DMS153 (cell line): ENCODE data around the gene DYNC1I2.

Experiments used
- DNase-seq: peaks from one replicate; lab custom pipeline; 2025; lab: John Stamatoyannopoulos, UW

Gene DYNC1I2

DNA sequence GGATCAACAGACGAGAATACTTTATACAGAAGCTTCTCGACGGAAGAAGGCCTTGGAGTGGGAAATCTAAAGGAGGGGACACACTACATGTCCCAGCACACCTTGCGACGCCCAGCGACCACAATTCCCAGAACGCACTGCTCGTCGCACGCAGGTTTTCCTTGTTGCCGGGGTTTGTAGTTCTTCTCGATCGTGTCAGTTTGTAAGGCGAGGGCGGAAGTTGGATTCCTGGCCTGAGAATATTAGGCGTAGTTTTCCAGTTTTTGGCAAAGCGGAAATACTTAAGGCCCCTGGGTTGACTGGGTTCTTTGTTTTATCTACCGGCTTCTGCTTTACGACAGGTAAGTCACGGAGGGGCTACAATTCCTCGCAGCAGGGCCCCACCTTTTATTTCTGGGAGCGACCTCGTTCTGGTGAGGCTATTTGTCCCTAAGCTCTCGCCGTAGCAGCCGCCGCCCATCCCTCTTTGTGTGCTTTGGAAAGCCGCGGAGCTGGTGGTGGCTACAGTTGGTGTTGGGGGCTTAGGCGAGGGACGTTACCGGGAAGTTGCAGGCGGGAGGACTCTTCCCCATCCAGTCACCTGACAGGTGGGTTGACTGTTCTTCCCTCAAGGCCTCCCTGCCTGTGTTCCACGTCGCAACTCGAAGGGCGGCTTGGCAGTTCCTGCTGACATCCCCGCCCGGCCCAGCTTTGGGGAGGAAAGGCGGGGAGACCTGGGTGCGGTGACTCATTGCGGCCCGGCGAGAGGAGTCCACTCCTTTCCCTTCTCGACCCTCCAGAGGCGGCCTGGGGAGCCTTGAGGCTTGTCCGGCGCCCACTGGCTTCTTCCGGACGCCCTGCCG is at the start of gene DYNC1I2:
TSS of gene DYNC1I2 (plus strand) at position 183 of the 842 bp plus-strand sequence. CDS start 2,687 bp downstream, outside the sequence.
- peak; percentile 86 for DNase-seq

DNA sequence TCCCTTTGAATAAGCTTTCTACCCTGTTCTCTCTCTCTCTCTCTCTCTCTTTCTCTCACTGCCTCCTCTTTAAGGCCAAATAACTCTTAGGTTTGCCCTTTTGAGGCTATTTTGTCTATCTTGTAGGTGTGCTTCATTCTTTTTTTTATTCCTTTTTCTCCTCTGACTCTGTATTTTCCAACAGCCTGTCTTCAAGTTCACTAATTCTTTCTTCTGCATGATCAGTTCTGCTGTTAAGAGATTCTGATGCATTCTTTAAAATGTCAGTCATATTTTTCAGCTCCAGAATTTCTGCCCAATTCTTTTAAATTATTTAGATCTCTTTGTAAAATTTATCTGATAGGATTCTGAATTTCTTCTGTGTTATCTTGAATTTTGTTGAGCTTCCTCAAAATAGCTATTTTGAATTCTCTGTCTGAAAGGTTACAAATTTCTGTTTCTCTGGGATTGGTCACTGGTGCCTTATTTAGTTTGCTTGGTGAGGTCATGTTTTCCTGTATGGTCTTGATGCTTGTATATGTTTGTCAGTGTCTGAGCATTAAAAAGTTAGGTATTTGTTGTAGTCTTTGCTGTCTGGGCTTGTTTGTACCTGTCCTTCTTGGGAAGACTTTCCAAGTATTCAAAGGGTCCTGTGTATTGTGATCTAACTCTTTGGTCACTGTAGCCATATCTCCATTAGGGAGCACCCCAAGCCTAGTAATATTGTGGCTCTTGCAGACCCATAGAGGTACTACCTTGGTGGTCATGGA is 35.4 kb upstream of the DYNC1I2 start:
- DNase-seq = no peak

- no peak for DNase-seq
Measured at GRCh38 chr2:171652416-171652785, 34.9 kb upstream of the DYNC1I2 start.

GRCh38 chr2:171655586-171655985 is 31.7 kb upstream of the DYNC1I2 start:
- no peak for DNase-seq

GRCh38 chr2:171667041-171667440 is 20.2 kb upstream of the DYNC1I2 start:
- no peak for DNase-seq

DNA sequence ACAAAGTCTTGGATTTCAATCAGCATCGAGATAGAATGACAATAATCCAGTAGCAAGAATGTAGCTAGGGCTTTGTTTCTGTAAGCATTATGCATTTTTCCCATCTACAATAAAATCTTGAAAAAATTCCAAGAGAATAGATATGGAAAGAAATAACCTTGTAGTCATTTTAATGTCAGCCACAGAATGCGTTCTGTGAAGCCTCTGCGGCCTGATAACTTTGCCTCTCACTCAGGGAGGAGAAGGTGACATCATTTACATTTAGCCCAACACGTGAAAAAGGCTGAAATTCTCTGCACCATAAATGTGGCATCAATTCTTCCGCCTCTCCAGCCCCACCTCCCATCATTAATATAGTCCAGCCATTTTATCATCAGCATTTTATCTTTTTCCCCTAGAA is 19.1 kb upstream of the DYNC1I2 start:
- no peak for DNase-seq

DNA sequence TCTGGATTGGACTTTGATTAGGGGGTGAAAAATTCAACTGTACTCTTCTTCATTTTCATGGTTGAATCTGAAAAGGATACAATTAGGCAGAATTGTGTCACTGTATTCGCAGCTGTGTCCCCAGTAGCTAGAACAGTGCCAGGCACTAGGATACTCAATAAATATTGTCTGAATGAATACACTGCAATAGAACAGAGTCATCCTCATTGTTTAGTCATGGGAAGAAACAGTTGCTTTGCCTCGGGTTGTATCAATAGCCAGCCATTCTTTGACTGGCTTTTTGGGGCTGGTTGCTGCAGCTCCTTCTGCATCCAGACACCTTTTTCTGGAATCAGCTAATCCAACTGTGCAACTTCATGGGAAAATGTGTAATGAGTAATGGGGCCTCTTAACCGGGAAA is 18.1 kb upstream of the DYNC1I2 start:
- DNase-seq = no peak

DNA sequence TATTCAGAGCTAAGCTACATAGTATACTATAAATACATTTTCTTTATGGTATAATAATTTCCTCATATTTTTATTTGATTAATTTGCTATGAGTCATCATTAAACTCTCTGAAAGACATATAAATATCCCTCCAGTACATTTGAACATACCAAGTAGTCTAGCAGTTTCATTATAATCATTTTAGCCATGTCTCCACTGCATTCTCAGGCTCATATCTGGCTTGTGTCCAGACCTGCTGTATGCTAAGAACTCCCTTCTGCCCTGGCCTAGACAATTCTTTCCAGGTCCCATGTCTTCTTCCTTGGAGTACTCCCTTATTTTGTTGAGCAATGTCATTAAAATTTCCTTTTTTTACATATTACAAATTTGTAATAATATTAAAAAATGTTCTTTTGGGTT is 16.6 kb upstream of the DYNC1I2 start:
- DNase-seq = no peak

DNA sequence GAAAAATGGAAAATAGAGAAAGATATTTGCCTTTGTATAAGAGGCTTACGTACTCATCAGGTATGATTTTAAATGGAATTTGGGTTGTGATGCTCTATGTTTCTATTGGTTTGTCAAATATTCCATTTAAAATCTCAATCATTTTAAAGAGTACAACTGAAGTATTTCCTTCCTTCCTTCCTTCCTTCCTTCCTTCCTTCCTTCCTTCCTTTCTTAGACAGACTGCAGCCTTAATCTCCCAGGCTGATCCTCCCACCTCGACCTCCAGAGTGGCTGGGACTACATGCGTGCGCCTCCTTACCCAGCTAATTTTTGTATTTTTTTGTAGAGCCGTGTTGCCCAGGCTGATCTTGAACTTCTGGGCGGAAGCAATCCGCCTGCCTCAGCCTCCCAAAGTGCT is 15.4 kb upstream of the DYNC1I2 start:
- DNase-seq = no peak

DNA sequence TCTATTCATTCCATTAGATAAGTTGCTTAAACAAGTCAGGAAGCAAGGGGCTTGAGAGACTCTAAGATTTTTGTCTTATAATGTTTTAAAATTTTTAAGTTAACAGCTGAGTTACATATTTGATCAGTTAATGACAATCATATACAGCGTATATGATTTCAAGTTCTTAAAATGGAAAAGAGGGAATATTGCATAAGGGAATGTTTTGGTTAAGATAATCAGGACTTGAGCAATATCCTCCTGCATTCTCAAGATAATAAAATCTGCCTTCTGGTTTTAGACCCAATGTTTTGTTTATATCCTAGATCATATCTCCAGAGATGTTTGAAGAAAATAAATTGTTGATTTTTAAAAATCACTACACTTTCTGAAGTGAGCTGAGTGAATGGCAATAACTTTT is 13.4 kb upstream of the DYNC1I2 start:
- DNase-seq = no peak

- no peak for DNase-seq
Measured at GRCh38 chr2:171675810-171676345, 11.4 kb upstream of the DYNC1I2 start.

DNA sequence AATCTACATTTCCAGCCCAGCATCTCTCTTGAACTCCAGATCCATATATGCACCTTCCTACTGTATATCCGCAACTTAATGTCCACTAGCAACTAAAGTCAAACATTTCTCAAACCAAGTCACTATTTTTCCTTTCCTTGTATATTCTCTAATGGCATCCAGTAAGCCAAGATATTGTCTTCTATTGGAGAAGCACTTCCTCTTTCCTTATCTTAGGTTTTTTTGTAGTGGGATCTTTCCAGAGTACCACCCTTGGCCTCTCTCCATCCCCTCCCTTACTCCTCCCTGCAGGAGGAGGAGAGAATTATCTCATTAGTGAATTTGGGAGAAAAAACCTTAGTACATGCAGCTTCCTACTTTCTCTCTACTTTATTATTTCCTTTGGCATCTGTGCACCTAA is 8.7 kb upstream of the DYNC1I2 start:
- DNase-seq = no peak

- no peak for DNase-seq
Measured at GRCh38 chr2:171688129-171688465, 828 bp downstream of the DYNC1I2 start.

GRCh38 chr2:171692331-171692730 is 5.1 kb downstream of the DYNC1I2 start:
- DNase-seq = no peak

DNA sequence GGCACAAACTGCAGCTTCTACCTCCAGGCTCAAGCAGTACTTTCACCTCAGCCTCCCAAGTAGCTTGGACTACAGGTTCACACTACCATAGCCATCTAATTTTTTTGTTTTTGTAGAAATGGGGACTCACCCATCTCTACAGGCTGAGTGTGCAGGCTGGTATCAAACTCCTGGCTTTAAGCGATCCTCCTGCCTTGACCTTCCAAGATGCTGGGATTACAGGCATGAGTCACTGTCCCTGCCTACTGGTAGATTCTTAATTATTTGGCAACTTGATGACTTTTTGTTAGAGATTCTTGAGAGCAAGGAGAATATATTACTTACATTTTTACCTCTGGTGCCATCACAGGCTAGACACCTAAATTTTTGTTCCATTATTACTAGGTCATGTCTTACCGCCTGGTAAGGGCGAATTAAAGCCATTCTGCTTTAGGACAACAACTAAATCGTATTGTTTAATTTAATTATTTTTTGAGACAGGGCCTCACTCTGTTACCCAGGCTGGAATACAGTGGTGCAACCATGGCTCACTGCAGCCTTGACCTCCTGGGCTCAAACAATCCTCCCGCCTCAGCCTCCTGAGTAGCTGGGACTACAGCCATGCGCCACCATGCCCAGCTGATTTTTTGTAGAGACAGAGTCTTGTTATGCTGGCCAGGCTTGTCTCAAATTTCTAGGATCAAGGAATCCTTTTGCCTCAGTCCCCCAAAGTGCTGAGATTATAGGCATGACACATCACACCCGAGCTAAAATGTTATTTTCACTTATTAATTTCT is 15.7 kb downstream of the DYNC1I2 start:
- no peak for DNase-seq

- no peak for DNase-seq
Measured at GRCh38 chr2:171703574-171704347, 16.5 kb downstream of the DYNC1I2 start.

DNA sequence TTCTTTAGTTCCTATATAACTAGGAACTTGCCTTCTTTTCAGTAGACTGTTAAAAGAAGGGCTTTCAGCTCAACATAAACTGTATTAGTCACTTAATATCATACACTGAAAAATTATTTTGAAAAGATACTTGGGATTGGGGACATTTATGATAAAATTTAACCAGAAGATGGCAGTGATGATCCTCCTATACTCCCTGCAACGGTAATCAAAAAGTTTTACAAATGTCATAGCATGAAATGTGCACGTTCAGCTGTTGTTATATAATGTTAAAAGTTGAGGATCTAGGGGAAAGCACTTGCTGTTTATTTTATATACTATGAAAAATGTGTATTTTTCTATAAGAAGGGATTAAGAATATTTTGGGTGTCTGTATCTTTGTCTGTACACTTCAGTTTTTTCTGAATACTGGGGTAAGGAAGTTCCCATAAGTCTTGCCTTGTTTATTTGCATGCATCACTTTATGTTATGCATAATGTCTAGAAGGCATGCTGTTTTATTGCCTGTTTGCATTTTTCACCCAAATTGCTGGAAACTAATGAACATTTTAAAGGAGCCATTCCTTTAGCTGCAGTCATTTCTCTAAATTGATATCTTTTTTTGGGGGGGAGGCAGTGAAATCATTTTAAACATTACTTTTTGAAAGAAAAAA is 19.0 kb downstream of the DYNC1I2 start:
- DNase-seq = no peak

DNA sequence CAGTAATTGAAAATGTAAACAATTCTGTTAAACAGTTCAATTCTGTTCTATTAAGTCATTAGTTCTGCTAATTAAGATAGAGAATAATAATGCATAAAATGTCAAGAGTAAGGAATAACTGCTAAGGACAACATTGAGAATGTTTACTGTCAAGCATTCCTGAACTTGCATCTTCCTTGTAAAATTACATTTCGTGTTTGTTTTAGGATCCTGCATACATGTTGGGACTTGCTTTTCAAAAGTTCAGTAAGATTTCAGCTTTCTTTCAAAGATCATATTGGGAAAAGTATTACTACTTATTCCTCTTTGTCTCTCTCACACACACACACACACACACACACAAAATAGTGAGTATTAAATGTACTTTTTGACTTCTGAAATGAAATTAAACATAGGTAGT is 20.5 kb downstream of the DYNC1I2 start:
- DNase-seq = no peak

DNA sequence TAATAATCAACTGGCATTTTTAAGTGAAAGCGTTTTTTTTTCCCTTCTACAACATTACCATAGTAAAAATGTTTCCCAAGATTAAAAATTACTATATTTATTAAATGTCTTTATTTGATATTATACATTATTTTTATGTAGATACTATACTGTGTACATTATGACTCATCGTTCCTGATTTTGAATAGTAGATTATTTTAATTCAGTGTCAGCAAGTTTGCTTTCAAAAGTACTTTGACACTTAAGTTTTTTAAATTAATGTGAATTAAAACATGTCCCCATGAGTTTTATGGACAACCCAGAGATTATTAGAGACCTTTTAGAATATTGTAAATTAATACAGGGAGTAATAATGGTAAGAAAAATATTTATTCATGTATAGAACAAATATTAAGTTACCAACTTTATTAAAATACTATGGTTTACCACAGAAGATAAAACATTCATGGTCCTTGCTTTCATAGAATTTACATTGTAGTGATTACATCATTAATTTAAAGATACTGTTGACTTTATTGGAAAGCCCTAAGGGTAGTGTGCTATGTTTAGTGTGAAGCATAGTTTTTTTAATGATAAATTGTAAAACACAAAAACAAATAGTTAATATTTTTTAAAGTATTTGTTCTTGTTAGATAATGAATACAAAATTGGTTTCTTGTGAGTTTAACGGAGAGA is 21.9 kb downstream of the DYNC1I2 start:
- no peak for DNase-seq

DNA sequence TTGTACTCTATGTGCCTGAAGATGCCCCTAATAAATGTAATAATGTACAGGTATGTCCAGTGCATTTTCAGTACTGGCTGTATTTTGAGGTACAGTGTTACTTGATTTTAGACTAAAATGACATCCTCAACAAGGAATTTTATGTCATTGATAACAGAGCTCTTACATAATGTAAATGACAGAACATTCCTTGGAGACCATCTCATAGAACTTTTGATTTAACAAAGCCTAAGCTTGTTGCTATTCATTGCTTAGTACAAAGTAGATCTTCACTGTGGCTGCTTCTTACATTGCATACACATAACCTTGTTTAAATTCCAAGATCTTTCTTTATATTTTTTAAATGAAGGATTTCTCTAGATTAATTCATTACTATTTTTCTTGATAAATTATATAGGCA is 24.1 kb downstream of the DYNC1I2 start:
- DNase-seq = no peak

GRCh38 chr2:171712051-171712450 is 24.8 kb downstream of the DYNC1I2 start:
- no peak for DNase-seq
